HG03439 (cell line): ENCODE results near the gene NR1H4.
"Not testable (repeated sequence)": the region's sequence is repeated elsewhere in the genome, so short reads cannot be mapped to it uniquely, and the experiment has no call there.

Experiments used
- ATAC-seq: cut with Tn5 transposase; IDR thresholded peaks from one replicate; pipeline ENCODE4 v1.9.1; 2021; ENCODE audit warnings: mild to moderate bottlenecking, moderate library complexity; ENCODE audit not compliant: unreplicated experiment

Gene NR1H4

DNA sequence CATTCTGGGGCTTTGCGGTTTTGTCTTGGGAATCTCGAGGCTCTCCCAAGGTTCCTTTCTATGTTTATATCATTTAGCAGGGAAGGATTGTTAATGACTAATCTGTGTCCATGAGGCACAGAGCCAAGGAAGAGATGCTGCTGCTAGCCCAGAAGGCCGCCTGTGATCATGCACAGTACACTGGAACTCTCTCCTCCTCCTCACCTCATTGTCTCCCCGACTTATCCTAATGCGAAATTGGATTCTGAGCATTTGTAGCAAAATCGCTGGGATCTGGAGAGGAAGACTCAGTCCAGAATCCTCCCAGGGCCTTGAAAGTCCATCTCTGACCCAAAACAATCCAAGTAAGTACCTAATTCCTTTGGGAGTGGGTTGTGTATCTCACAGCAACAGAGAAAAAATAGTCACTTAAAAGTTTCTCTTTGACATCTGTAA, at the start of gene NR1H4:
NR1H4 (plus strand) TSS at position 151 of the 435 bp plus-strand sequence. CDS start 19,458 bp downstream, outside the sequence.
- ATAC-seq = no peak

DNA sequence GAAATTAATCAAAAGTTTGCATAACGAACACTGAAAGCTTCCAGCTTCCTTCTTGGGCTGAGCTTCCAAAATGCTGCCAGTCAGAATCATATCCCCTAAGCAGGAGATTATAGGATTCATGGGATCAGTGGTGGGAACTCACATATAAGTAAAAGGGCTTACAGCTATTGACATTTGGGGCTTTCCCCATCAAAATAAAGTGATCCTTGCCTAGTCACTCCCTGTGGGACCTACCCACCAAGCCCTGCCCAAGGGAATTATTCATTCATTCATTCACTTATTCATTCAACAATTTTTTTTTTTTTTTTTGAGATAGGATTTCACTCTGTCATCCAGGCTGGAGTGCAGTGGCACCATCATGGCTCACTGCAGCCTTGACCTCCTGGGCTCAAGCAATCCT, 47.5 kb upstream of the NR1H4 start:
- ATAC-seq = no peak

DNA sequence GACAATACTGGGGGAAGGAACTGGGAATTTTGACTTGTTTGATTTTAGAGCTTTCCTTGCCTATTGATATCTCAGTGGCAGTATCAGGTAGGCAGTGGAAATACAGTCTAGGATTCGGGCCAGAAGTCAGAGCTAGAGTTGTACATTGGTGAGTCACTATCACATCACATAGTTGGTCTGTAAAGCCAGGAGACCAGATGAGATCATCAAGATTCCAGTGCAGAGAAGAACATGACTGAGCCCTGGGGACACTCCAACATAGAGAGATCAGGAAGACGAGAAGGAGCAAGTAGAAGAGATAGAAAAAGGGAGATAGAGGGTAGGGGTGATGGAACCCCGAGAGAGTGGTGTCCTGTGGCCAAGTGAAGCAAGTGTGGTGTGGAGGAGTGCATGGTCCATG, 46.6 kb upstream of the NR1H4 start:
- ATAC-seq = no peak

DNA sequence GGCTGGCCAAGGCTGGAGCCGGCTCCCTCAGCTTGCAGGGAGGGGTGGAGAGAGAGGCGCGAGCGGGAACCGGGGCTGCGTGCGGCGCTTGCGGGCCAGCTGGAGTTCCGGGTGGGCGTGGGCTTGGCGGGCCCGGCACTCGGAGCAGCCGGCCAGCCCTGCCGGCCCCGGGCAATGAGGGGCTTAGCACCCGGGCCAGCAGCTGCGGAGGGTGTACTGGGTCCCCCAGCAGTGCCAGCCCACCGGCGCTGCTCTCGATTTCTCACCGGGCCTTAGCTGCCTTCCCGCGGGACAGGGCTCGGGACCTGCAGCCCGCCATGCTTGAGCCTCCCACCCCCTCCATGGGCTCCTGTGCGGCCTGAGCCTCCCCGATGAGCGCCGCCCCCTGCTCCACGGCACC, 43.4 kb upstream of the NR1H4 start:
- not testable (repeated sequence) for ATAC-seq

DNA sequence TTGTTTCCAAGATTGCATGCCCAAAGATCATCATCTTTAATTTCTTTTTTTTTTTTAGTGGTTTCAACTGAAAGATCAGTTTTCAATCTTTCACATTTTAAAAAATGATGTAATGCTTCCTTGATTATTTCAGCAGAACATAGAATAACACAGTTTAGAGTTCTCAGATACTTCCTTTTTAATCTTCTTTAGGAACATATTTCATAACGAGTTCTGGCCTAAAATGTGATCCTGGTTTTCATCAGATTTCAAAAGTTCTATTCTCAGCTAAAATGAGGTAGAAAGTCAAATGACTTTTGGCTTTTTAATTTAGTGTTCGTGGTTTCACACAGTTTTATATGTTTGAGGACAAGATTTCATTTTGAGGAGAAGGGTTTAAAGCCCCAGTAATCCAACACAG, 40.0 kb upstream of the NR1H4 start:
- ATAC-seq = no peak

DNA sequence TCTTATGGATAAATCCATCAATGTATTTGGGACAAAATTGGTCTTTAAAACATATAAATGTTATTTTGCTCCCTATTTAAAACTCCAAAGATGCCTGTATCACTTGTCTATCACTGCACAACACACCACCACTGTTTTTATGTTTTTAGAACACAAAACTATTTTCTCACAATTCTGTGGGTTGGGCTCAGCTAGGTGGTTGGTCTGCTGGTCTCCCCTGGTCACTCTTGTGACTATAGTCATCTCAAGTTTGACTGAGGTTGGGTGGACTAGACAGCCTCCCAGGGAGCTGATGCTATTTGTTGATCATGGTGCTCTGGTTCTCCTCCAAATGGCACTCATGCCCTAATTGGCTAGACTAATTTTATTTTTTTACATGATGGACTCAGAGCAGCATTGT, 39.5 kb upstream of the NR1H4 start:
- ATAC-seq = no peak

DNA sequence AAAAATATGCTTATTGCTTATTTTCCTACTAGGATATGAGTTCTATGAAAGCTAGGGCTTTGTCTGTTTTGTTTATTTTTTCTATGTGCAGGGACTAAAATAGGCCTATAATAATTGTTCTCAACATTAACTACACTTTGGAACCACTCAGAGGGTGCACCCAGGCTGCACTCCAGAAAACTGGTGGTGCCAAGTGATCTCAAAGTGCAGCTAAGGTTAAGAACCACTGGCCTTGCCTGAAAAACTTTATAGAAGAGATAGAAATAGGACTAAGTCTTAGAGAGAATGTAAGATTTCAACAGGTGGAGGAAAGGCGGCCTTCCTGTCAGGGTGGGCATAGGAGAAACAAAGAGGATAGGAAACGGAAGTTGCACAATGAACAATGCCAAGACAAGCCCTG, 37.7 kb upstream of the NR1H4 start:
- ATAC-seq = no peak

DNA sequence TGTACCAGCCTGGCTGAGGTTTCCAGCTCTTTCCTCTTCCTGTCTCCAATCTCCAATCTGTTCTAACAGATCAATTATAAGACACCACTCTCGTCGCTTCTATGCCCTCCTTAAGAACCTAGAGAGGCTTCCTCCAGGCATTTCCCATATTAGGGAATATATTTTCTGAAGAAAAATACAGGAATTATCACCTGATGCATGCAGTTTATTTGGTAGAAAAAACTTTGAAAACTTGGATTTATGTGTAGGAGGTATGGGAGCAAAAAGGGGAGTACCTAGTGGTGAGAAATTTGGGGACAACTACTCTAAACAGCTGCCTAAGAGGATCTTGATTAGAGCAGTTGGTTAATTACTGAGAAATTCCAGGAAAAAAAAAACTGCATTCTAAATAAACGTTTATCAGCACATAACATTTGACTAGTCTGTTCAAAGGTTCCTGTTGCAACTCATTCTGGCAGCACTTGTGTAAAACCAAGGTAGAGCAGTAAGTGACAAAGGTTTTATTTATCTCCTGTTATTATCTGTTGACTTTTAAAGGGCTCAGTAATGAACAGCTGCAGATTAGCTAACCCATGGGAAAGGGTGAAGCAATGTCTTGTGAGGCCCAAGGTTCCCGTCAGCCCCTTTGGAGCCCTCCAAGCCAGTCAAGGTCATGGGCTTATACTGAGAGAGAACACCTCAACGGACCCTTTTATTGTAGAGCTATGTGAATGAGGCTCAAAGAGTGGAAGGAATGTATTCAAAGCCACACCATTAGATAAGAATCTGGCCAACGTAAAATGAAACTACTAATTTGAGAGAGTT, 36.4 kb upstream of the NR1H4 start:
- no peak for ATAC-seq

DNA sequence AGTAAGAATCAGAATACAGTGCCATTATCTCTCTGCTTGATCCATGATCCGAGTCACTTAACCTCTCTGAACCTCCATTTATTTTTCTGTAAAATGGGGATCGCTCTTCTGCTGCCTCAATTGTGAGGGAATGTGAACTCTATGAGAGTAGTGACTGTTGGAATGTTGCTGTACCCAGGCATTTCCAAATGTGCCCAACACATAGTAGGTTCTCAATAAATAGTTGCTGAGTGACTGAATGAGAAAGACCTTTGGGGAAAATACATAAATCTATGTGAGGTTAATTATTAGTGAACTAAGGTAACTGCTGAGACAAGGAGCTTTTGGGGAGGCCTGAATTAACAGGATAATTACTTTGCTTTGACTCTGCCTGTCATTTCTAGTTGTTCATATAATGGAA, 33.9 kb upstream of the NR1H4 start:
- ATAC-seq = no peak

DNA sequence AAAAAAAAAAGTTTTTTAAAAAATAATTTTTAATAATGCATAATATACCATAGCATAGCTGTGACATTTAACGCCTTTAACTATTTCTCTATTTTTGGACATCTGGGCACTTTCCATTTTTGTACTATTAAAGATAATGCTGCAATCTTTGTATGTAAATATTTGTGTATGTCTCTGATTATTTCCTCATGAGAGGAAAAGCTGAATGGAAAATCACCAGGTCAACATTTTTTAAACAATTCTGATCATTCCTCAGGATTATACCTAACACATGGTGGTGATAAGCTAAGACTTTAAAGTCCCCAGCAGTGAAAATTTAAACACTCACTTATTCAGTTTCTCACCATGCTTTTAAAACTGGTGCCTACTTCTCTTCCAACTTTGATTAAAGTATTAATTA, 31.3 kb upstream of the NR1H4 start:
- ATAC-seq = no peak

DNA sequence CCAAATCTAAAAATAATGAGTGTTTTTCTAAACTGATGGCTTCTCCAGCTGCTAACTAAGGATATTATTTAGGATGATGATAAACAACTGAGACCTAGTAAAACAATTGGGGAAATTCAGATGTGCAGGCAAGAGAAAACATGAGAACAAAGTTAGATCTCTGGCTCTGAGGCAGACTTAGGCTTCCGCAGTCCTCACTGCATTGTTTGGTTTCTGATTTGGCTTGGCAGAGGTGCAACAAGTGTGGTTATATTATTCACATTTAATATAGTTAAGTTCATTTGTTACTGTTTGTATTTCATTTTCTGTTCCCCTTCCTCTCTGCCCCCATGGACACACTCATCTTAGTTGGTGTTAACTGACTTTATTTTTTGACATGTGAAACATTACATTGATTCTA, 30.2 kb upstream of the NR1H4 start:
- ATAC-seq = no peak

DNA sequence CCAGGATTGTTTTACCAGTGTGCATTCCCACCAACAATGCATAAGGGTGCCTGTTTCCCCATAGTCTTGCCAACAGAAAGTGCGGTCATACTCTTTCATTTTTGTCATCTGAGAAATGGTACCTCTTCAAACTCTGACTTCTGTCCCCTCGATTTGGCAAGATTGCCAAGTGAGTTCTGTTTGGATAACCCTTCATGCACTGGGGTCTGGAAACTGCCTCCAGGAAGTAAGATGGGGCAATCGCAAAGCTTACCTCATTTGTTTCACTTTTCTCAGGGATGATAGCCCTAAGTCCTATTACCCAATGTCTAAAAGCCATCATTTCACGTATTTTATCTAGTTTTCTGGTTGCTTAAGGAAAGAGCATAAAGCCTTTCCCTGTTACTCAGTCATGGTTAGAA, 28.6 kb upstream of the NR1H4 start:
- ATAC-seq = no peak

DNA sequence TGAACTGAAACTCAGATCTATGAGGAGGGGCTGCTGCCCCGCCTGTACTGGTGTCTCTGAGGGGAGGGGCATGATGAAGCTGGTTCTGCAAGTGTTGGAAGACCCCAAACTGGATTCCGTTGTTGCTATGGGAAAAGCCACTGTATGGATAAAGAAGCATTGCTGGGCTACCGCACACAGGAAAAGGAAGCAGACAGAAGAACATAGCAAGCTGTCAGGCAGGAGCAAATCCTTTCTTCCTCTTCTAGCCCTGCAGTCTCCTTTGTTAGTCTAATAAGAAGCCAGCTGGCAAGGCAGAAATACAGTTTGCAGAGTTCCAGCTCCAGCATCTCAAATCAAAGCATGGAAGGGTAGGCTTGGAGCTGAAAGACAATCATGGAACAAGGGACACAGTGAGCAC, 26.3 kb upstream of the NR1H4 start:
- ATAC-seq = no peak

DNA sequence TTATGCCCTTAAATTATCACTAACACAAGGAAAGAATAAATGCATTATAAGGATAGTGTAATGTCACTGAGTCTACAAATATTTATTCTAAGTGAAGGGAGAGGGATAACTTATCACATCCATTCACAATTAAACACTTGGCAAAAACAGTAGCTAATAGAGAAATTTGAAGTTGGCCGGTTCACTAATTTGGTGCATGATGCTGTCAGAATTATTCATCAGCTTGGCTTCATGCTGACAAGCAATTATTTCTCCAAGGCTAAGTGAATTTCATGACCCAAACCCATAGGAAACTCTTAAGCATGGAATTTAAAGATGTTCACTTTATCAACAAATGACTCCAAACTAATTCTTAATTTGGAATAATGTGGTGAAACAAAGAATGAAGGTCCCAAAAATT, 25.0 kb upstream of the NR1H4 start:
- no peak for ATAC-seq

DNA sequence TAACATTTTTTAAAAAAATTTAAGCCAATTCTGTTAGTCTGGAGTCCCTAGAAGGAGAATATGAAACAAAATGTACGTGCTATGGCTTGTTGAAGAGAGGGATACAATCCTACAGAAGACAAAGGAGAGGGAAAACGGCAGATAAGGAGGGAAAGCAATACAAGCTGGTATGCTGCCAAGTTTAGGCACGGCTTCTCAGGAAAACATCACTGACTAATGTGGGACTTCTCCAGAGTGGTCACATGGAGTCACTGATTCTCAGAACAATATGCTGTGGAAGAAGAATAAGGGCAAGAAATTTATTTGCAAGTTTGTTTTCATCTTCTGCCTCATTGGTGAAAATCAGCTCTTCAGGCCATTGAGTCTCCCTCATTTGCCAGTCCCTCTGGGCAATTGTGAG, 22.9 kb upstream of the NR1H4 start:
- no peak for ATAC-seq

DNA sequence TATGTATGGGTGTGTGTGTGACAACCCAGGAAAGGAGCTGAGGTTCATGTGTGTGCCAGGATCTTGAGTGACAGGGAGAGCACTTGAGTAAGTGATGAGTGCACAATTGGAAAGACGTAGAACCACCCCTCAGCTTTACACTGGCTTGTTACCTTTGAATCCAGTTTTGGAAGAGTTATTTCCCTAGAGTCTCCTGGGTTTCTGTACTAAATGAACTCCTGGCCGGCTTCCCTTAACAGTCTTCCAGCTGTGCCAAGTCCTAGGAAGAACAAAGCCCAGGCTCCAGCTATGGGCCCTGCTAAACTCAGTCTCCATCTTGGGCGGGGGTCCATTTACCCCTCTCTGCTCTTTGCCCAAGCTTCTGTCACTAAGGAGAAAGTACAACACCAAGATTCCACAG, 19.7 kb upstream of the NR1H4 start:
- ATAC-seq = no peak

DNA sequence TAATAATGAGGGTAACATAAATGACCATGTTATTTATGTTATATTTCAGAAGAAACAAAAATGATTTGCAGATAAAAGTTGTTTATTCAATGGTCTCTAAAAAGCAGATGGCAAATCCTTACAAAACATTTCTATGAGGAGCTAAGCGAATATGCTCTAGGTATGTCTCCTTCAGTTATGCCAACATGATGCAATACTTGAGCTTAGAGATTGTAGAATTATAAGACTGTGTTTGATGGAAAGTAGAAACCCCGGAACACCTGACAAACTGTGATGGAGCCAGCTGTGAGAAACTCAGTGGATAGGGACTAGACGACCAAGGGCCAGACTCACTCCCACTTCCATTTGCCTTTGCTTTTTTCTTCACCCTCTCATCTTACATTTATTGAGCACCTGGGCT, 17.8 kb upstream of the NR1H4 start:
- no peak for ATAC-seq

DNA sequence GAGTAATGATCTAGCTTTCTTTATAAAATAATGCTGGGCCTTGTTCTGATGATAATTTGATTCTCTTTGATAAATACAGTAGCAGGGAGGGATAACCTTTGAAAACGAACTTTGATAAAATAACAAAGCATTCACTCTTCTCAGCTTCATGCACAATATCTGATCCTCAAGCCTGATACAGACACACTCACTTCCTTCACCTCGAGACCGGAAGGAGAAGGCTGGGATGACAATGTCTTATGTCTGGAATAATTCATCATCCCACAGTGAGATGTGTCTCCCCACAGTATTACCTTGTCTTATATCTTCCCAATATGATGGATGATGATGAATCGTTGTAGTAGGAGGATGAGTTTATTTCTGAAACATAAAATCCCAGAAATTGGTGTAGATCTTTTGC, 15.5 kb upstream of the NR1H4 start:
- no peak for ATAC-seq

DNA sequence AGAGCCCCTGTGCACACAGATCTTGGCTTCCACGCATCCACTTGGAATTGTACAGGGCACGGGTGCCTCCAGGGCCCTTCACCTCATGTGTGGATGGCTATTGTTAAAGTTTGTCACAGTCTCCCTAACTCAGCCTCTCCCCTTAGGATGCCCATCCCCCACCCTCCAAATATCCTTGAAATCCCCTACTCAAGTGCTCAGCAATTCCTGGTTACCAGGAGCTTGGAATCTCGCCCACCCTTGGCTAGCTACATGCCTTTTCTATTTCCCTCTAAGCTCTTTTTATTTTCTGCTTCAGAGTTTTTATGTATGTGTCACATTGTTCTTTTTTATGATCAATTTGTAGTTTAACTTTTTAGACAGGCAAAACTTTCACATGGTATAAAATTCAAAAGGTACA, 13.0 kb upstream of the NR1H4 start:
- ATAC-seq = no peak

DNA sequence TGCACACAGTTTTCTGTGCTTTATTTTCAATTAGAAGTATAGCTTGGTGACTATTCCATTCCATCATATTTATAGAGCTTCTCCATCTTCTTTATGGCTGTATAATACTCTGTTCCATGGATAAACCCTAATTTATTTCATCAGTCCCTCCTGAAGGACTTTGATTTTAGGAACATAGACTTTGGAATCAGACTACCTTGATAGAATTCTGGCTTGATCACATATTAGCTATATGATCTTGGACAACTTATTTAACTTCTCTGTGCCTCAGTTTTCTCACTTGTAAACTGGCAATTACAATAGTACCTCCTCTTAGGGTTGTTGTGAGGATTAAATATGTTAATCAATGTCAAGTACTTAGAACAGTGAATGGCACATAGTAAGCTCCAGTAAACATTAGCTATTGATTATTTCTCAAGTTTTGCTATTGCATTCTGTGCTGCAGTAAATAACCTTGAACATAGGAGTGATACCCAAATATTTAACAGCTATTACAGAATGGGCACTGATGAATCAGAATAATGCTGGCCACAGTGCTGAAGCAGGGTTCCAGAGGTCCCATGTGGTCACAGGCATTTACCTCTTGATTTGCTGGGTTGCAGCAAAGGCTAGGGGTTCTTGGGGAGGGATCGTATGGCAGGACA, 12.2 kb upstream of the NR1H4 start:
- no peak for ATAC-seq

DNA sequence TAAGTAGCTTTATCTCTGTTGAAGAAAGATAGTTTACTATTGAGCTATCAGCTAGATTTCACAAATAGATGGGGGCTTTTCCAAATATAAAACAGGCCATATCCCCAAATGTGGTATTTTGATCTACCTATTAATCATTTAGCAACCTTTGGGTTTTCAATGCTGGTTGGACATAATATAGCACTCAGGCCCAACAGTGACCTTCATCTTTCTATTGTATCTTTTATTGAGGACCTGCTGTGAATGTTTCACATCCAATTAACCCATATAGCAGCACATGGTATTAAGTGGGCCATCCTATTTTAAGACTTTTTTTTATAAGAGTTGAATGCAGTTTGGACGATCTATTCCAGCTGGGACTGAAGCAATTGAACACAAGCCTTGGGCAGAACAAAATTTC, 10.0 kb upstream of the NR1H4 start:
- ATAC-seq = no peak

DNA sequence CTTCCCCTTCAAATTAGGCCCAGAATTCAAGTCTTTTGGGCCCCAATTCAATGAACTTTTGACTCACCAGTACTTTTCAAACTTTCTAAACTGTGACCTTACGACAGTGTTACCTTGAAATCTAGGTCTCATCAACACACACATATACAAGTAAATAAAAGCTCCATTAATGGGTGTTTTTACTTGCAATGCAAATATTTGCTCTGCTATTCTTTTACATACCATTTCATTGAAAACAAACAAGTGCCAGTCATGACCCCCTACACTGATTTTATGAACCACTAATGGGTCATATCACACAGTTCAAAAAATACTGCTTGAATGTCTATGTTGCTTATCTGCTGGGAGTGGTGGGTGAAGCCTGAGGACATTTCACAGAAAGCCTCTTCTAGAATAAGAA, 9.1 kb upstream of the NR1H4 start:
- ATAC-seq = no peak

DNA sequence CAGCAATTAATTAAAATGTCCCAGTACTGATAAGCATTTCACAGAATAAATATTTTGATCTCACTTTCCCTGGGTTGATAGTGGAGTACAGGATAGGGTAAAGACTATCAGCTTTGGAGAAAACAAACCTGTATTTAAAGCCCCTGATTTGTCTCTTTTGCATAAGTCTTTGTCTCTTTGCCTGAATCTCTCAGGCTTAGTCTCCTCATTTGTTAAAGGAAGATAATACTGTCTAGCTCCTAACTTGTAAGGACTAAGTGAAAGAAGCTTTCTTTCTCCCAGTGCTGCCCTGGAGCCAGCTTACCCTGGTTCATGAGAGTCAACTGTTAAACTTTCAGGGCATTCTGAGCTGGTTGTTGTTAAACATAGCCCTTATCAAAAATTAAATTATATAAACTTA, 5.5 kb upstream of the NR1H4 start:
- ATAC-seq = no peak
